ENCODE measurements around the gene NDUFA8. TPM values are rescaled to one million over a fixed set of nuclear protein-coding genes. Genes with fewer than 3 reads are reported as not detected.

Gene NDUFA8
- total and polyA plus RNA-seq, 9 of the 15 experiments (the other 6 are each of a cell fraction or from before 2014, with no cell fraction given): 105 to 212 (median 133) TPM

DNA sequence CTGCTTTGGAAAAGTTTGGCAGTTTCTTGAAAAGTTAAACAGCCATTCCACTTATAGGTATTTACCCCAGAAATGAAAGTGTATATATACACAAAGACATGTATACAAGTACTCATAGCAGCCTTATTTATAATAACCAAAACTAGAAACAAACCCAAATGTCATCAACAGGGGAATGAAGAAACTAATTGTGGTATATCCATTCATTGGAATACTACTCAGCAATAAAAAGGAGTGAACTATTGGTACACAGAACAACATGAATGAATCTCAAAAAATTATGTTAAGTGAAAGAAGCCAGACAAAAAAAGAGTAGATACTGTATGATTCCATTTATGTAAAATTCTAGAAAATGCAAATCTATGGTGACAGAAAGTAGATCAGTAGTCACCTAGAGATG, 2.8 kb upstream of the NDUFA8 start:
- ChIA-PET CTCF (ENCODE audit: low intra/inter-chr PET ratio) (no interaction called here), POLR2A (no interaction called here)
- Histone ChIP-seq H3K9me3 (replicated peaks; ENCODE audit: control insufficient read depth, insufficient read depth, low read depth, low read length) (peaks cover 4% of the 10 kb centered on the region; the same call in 1 of the 2 replicates), H3K4me3 (no peak overlapping the region), H2AFZ (ENCODE audit: low read depth, low read length) (no peak overlapping the region), H3K36me3 (ENCODE audit: control insufficient read depth, insufficient read depth, low read length) (peaks cover 9% of the 10 kb centered on the region; the same call in 1 of the 3 replicates), H3K4me1 (replicated peaks in 1 of 2; ENCODE audit: control insufficient read depth in 2 of 2, insufficient read depth in 2 of 2, low read length in 2 of 2) (peaks cover 8 to 11% of the 10 kb centered on the region in 2 experiments; a peak in 4 of 5 replicates), H3K79me2 (ENCODE audit: control insufficient read depth, insufficient read depth, low read length) (peaks cover 23% of the 10 kb centered on the region), H3K27me3 (ENCODE audit: control insufficient read depth in 2 of 2, insufficient read depth in 2 of 2, low read length in 2 of 2) (no peaks in the 10 kb centered on the region; a peak in 1 of 5 replicates), H3K4me2 (ENCODE audit: insufficient read depth, low read length) (no peak overlapping the region), H3K9me1 (ENCODE audit: control insufficient read depth, insufficient read depth, low read length) (no peaks in the 10 kb centered on the region), H3K9ac (ENCODE audit: insufficient read depth in 1 of 2, low read depth in 2 of 2, low read length in 2 of 2) (no peak overlapping the region), H3K27ac (ENCODE audit: extremely low read depth, low read depth, low read length) (no peak overlapping the region), H4K20me1 (replicated peaks; ENCODE audit: control insufficient read depth, insufficient read depth, low read length) (no peaks in the 10 kb centered on the region)
- no TSS peak for BruUV-seq (replicated peaks)
- in situ Hi-C loops (cut with MboI): no loop called here
- intact Hi-C loops (cut with micrococcal nuclease): no loop called here
- no peak for FAIRE-seq
- ATAC-seq: no peak
- no peak for DNase-seq (ENCODE audit: extremely low read depth in 1 of 4, low spot score in 3 of 4)
- peak; percentile 24; the same call in 1 of the 2 replicates for TF ChIP-seq BCOR (IDR thresholded peaks at IDR 0.05)
- peak; percentile 71 for TF ChIP-seq RBM25 (IDR thresholded peaks at IDR 0.05; ENCODE audit: low read depth, low read length, severe bottlenecking)
- peak; percentile 77 for TF ChIP-seq TRIM28 (IDR thresholded peaks at IDR 0.05)
- TF ChIP-seq CBX3 (IDR thresholded peaks at IDR 0.05; ENCODE audit: borderline replicate concordance in 1 of 2, low read length in 2 of 2): peak in 1 of 2 experiments; percentile 70; a peak in 1 of 3 replicates
- TF ChIP-seq, protein P1, sequence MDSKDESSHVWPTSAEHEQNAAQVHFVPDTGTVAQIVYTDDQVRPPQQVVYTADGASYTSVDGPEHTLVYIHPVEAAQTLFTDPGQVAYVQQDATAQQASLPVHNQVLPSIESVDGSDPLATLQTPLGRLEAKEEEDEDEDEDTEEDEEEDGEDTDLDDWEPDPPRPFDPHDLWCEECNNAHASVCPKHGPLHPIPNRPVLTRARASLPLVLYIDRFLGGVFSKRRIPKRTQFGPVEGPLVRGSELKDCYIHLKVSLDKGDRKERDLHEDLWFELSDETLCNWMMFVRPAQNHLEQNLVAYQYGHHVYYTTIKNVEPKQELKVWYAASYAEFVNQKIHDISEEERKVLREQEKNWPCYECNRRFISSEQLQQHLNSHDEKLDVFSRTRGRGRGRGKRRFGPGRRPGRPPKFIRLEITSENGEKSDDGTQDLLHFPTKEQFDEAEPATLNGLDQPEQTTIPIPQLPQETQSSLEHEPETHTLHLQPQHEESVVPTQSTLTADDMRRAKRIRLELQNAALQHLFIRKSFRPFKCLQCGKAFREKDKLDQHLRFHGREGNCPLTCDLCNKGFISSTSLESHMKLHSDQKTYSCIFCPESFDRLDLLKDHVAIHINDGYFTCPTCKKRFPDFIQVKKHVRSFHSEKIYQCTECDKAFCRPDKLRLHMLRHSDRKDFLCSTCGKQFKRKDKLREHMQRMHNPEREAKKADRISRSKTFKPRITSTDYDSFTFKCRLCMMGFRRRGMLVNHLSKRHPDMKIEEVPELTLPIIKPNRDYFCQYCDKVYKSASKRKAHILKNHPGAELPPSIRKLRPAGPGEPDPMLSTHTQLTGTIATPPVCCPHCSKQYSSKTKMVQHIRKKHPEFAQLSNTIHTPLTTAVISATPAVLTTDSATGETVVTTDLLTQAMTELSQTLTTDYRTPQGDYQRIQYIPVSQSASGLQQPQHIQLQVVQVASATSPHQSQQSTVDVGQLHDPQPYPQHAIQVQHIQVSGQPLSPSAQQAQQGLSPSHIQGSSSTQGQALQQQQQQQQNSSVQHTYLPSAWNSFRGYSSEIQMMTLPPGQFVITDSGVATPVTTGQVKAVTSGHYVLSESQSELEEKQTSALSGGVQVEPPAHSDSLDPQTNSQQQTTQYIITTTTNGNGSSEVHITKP (IDR thresholded peaks at IDR 0.05; ENCODE audit: partially characterized antibody): no peak
- peak; percentile 96 for TF ChIP-seq ZNF146 (CRISPR knock-in tag; IDR thresholded peaks at IDR 0.05; ENCODE audit: unreplicated experiment)
- TF ChIP-seq IRF2 (CRISPR knock-in tag; IDR thresholded peaks at IDR 0.05): no peak
- TF ChIP-seq FIP1L1 (IDR thresholded peaks at IDR 0.05; ENCODE audit: low read depth, low read length, poor library complexity, severe bottlenecking): no peak
- TF ChIP-seq ZBED1 (IDR thresholded peaks at IDR 0.05): no peak

Data from K562 (cell line).